GM23248 (cell line): Measurements from ENCODE around the gene PCCA.

Experiments
- EZH2 ChIP-seq: fragments of 200-600 bp; sonication (generic); IDR thresholded peaks from 2 replicates; pipeline ENCODE4 v1.6.1; 2018; ENCODE audit warnings: antibody characterized with exemption, mild to moderate bottlenecking; ENCODE audit not compliant: insufficient read depth, poor library complexity, severe bottlenecking
- EZH2phosphoT487 ChIP-seq: fragments of 200-600 bp; sonication (generic); IDR thresholded peaks from 2 replicates; pipeline ENCODE4 v1.6.1; 2018; ENCODE audit warnings: antibody characterized with exemption, moderate library complexity, mild to moderate bottlenecking, low read depth; ENCODE audit not compliant: insufficient read depth

- TF ChIP-seq EZH2, result no peak
- TF ChIP-seq EZH2phosphoT487, result no peak
Measured at GRCh38 chr13:100534911-100535310, 446.0 kb downstream of the PCCA start.
